HT-29 (cell line): ENCODE measurements around the gene TMEM92. TPM values are rescaled to one million over a fixed set of nuclear protein-coding genes. Genes with fewer than 3 reads are reported as not detected.

Experiments used
- DNase-seq: peaks from one replicate; pipeline ENCODE4 v3.0.0-alpha.2; 2015; ENCODE audit warnings: low spot score
- small RNA-seq: library from RNA; depleted of rRNA; stranded (forward); fragments of <200 nt; gene quantifications from one replicate; pipeline ENCODE3, GENCODE V24; 2014
- total RNA-seq: library from RNA; depleted of rRNA; stranded (reverse); fragments of >200 nt; shearing (Covaris generic); gene quantifications from 2 replicates; pipeline ENCODE4 v1.2.3, GENCODE V29; 2014; rRNA removed

The TMEM92 gene
- total RNA-seq, 1 experiment from 2014 or later: 17.8 TPM

DNA sequence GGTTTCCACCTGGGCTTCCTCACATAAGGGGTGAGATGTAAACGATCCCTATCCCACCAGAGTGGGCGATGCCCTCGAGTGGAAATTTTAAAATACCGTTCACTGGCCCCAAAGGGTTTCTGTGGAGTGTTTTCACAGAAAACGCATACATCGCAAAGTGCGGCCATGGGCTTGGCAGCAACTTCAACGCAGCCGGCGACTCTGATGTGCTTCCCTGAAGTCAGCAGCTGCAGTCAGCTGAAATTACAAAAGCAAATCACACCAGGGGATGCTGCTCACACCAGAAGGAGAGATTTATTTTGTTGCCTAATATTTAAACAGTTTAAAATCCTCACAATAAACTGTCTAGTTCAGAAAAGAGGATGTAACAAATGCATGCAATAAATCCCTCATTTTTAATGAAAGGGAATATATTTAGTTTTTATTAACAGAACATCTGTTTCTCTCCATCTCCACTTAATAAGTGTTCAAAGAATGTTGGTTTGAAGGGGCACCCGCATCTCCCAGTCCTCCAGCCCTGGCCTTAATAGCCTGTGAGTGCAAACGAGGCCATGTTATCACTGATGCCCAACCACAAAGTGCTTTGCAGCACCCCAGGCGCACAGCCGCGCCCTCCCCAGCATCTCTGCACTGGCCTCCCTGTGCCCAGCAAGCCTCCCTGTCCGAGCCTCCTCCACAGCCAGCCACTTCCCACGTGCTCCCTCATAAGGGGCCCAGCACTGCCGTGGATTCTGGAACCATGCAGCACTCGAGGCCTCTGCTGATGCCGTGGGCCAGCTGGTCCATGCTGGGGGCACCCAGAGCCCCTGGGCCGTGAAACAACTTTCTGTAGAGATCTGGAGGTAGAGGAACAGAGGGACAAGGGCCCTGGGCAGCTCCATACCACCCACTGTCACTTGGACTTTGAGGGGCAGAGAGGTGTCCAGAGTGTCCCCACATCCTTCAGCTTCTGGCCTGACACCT is 54.4 kb downstream of the TMEM92 start:
- DNase-seq: no peak

DNA sequence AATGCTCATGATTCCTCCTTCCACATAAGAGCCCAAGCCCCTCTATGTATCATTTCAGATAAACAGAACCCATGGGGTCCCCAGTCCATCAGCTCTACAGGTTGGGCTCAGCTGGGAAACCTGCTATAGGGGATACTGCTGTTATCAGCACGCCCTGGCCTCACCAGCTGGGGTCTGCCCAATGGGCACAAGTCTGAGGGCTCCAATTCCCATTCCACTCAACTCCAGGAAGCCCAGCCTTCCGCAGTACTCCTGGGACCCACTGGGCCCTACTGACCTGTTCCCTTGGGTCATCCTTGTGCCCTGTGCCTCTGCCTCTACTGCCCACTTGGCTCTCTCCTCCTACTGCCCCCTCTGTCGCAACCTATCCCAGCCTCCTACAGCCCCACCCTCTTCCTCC is 55.5 kb downstream of the TMEM92 start:
- DNase-seq: no peak

DNA sequence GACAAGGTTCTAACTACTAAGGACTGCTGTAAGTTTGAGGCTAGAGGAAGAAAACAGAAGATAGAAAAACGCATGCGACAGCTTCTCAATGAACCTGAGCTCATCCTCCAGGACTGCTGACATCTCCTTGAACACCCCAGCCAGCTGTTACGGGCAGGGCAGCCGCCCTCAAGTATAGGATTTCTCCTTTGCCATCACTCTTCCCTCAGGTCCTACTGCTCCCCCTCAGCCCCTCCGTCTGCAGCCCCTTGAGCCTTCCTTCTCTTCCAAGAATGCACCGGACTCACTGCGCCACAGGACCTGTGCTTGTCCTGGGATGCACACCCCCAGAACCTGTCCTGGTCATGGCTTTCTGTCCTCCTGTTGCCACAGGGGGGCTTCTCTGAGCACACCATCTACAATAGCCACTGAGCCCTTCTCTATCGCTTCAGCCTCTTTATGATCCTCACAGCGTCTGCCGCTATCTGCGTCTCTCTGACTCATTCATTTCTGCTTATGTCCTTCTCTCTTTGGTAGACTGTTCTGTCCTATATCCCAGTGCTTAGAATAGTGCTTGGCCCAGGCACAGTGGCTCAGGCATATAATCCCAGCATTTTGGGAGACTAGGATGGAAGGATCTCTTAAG is 56.0 kb downstream of the TMEM92 start:
- no peak for DNase-seq

Small RNAs within 50 kb of the gene (small RNA-seq; reads per million reads assigned to genes)
- gene SUMO2P7: not detected

Other genes with a start within 250 kb of the TMEM92 start
- 218 and 237 TPM in 2 replicates for gene ITGA3, start 218.4 kb upstream of the TMEM92 start, total RNA-seq
- gene PDK2, start 179.1 kb upstream of the TMEM92 start, total RNA-seq: 31.3 and 31.9 TPM in 2 replicates
- 1.9 and 3.4 TPM in 2 replicates for gene SAMD14, start 144.3 kb upstream of the TMEM92 start, total RNA-seq
- 38.7 and 54.6 TPM in 2 replicates for gene PPP1R9B, start 123.8 kb upstream of the TMEM92 start, total RNA-seq
- gene SGCA, start 108.5 kb upstream of the TMEM92 start, total RNA-seq: not detected in 2 replicates
- 0.38 and 0.83 TPM in 2 replicates for gene COL1A1, start 72.8 kb upstream of the TMEM92 start, total RNA-seq
- gene XYLT2, start 71.7 kb downstream of the TMEM92 start, total RNA-seq: 34.6 and 40.0 TPM in 2 replicates
- 71.2 and 120 TPM in 2 replicates for gene MRPL27, start 98.7 kb downstream of the TMEM92 start, total RNA-seq
- 7.5 and 11.8 TPM in 2 replicates for gene EME1, start 98.8 kb downstream of the TMEM92 start, total RNA-seq
- gene LRRC59, start 123.1 kb downstream of the TMEM92 start, total RNA-seq: 137 and 155 TPM in 2 replicates
- 60.0 and 66.2 TPM in 2 replicates for gene ACSF2, start 151.8 kb downstream of the TMEM92 start, total RNA-seq
- not detected in 2 replicates for gene CHAD, start 194.4 kb downstream of the TMEM92 start, total RNA-seq
- 27.9 and 30.9 TPM in 2 replicates for gene RSAD1, start 204.4 kb downstream of the TMEM92 start, total RNA-seq
- not detected in 2 replicates for gene MYCBPAP, start 234.0 kb downstream of the TMEM92 start, total RNA-seq